GM12878 (cell line): ENCODE results near the gene FOSB. TPM values are rescaled to one million over a fixed set of nuclear protein-coding genes. Genes with fewer than 3 reads are reported as not detected.

ENCODE experiments used
- ATAC-seq: fragments of 200-7000 bp; cut with Tn5 transposase; 3 replicates; pipeline ENCODE4 v1.9.1; 2020; ENCODE audit warnings: mild to moderate bottlenecking, moderate library complexity
- BruUV-seq: library from RNA; stranded (reverse); fragments of 400-500 nt; replicated peaks from 2 replicates; lab custom pipeline; 2021; lab: Mats Ljungman, UMichigan
- CTCF ChIA-PET: fragments of 300-600 bp; sonication (Branson Sonifier 250); formaldehyde crosslinking; extraction: SDS; loops from one replicate; lab custom pipeline; 2021; ENCODE audit warnings: inconsistent platforms; lab: Yijun Ruan, JAX
- POLR2A ChIA-PET: fragments of 350-600 bp; formaldehyde crosslinking; extraction: SDS; loops from one replicate; lab custom pipeline; 2021; ENCODE audit warnings: inconsistent platforms; lab: Charles Lee
- RAD21 ChIA-PET: fragments of 300-600 bp; sonication (Branson Sonifier 250); formaldehyde crosslinking; loops from one replicate; lab custom pipeline; 2023; ENCODE audit warnings: antibody characterized with exemption; ENCODE audit not compliant: unreplicated experiment; lab: Charles Lee
- SMC1A ChIA-PET: fragments of 300-600 bp; sonication (Branson Sonifier 250); formaldehyde crosslinking; loops from one replicate; lab custom pipeline; 2023; ENCODE audit not compliant: unreplicated experiment, uncharacterized antibody; lab: Charles Lee
- DNase-seq: peaks from one replicate; pipeline ENCODE4 v3.0.0-alpha.2; 2011; ENCODE audit warnings: low read depth, low spot score
- FAIRE-seq: peaks from 3 replicates; lab custom pipeline; 2011; peaks lifted over from hg19 to GRCh38; lab: Jason Lieb, UNC
- H2AFZ ChIP-seq: 2 replicates; pipeline ENCODE4 v1.6.0; 2011; ENCODE audit warnings: low read depth, low read length, control low read depth; ENCODE audit not compliant: control insufficient read depth
- H3K27ac ChIP-seq: 2 replicates; pipeline ENCODE4 v1.5.1; 2011; ENCODE audit warnings: control low read depth; ENCODE audit not compliant: control insufficient read depth, insufficient read depth
- H3K27me3 ChIP-seq, 2 experiments: replicated peaks in 1 of 2; 2 replicates each; pipeline versions ENCODE4 v1.6.0 to v1.6.1; 2011; ENCODE audit warnings: low read length in 1 of 2; ENCODE audit not compliant: control insufficient read depth in 2 of 2, insufficient read depth in 2 of 2
- H3K36me3 ChIP-seq, 2 experiments: 2 replicates each; pipeline ENCODE4 v1.5.1; 2011; ENCODE audit warnings: low read length in 1 of 2; ENCODE audit not compliant: control insufficient read depth in 2 of 2, insufficient read depth in 2 of 2
- H3K4me1 ChIP-seq: 2 replicates; pipeline ENCODE4 v1.6.1; 2011; ENCODE audit warnings: mild to moderate bottlenecking, low read length, moderate library complexity, mixed read lengths; ENCODE audit not compliant: control insufficient read depth, insufficient read depth
- H3K4me2 ChIP-seq: 2 replicates; pipeline ENCODE4 v1.6.0; 2011; ENCODE audit warnings: control low read depth; ENCODE audit not compliant: control insufficient read depth, insufficient read depth
- H3K4me3 ChIP-seq: fragments of 200-600 bp; sonication (generic); 2 replicates; pipeline ENCODE4 v1.5.1; 2016
- H3K79me2 ChIP-seq: 2 replicates; pipeline ENCODE4 v1.6.0; 2011; ENCODE audit warnings: low read length; ENCODE audit not compliant: control insufficient read depth, insufficient read depth
- H3K9ac ChIP-seq: 2 replicates; pipeline ENCODE4 v1.8.0; 2011; ENCODE audit warnings: low read length, control low read depth, mixed read lengths; ENCODE audit not compliant: control insufficient read depth, insufficient read depth
- H3K9me3 ChIP-seq: replicated peaks from 3 replicates; pipeline ENCODE4 v1.5.1; 2011; ENCODE audit warnings: mild to moderate bottlenecking, low read length; ENCODE audit not compliant: control insufficient read depth, insufficient read depth
- H4K20me1 ChIP-seq: 2 replicates; pipeline ENCODE4 v1.6.0; 2011; ENCODE audit not compliant: control insufficient read depth, insufficient read depth
- CHD2 ChIP-seq: IDR thresholded peaks from 2 replicates; pipeline ENCODE4 v1.6.1; 2011; ENCODE audit warnings: low read depth, low read length, improper control_type of control experiment, borderline replicate concordance
- E2F4 ChIP-seq: IDR thresholded peaks from 2 replicates; pipeline ENCODE4 v1.6.1; 2012; ENCODE audit warnings: low read depth, low read length, improper control_type of control experiment
- GATAD2B ChIP-seq: fragments of 450-650 bp; conservative IDR thresholded peaks from 2 replicates; pipeline ENCODE4 v1.6.1; 2017; ENCODE audit warnings: low read depth, mild to moderate bottlenecking, moderate library complexity
- IKZF2 ChIP-seq, 2 experiments: fragments of 450-650 bp; IDR thresholded peaks; 2 replicates each; pipeline ENCODE4 v1.6.1; 2017; ENCODE audit warnings: mild to moderate bottlenecking in 2 of 2, moderate library complexity in 2 of 2
- MEF2A ChIP-seq: IDR thresholded peaks from 2 replicates; pipeline ENCODE4 v1.6.1; 2011; ENCODE audit warnings: low read depth, mild to moderate bottlenecking, low read length, moderate library complexity; ENCODE audit not compliant: insufficient read depth
- NBN ChIP-seq: fragments of 450-650 bp; IDR thresholded peaks from 2 replicates; pipeline ENCODE4 v1.6.1; 2016
- PKNOX1 ChIP-seq: fragments of 450-650 bp; IDR thresholded peaks from 2 replicates; pipeline ENCODE4 v1.6.1; 2016; ENCODE audit warnings: mild to moderate bottlenecking
- PML ChIP-seq: IDR thresholded peaks from 2 replicates; pipeline ENCODE4 v1.6.1; 2012; ENCODE audit warnings: low read length, inconsistent platforms
- RELA ChIP-seq: fragments of 450-650 bp; IDR thresholded peaks from 2 replicates; pipeline ENCODE4 v1.8.0; 2014; ENCODE audit warnings: borderline replicate concordance; ENCODE audit not compliant: partially characterized antibody
- RUNX3 ChIP-seq: IDR thresholded peaks from 2 replicates; pipeline ENCODE4 v1.6.1; 2012; ENCODE audit warnings: low read length, inconsistent platforms
- SIX5 ChIP-seq: IDR thresholded peaks from 2 replicates; pipeline ENCODE4 v1.6.1; 2011; ENCODE audit warnings: mild to moderate bottlenecking, low read depth, low read length, moderate library complexity; ENCODE audit not compliant: severe bottlenecking
- SMAD5 ChIP-seq: IDR thresholded peaks from 2 replicates; pipeline ENCODE4 v1.6.1; 2016; ENCODE audit warnings: antibody characterized with exemption, low read depth
- STAT1 ChIP-seq: fragments of 450-650 bp; conservative IDR thresholded peaks from 2 replicates; pipeline ENCODE4 v1.6.1; 2014; ENCODE audit warnings: antibody characterized with exemption, mild to moderate bottlenecking
- TBL1XR1 ChIP-seq: IDR thresholded peaks from 2 replicates; pipeline ENCODE4 v1.6.1; 2012; ENCODE audit warnings: low read depth, low read length, improper control_type of control experiment
- TCF3 ChIP-seq: IDR thresholded peaks from 2 replicates; pipeline ENCODE4 v1.6.1; 2012; ENCODE audit warnings: low read depth, mild to moderate bottlenecking, low read length, borderline replicate concordance; ENCODE audit not compliant: insufficient read depth
- ZBTB40 ChIP-seq: fragments of 450-650 bp; IDR thresholded peaks from 2 replicates; pipeline ENCODE4 v1.6.1; 2016; ENCODE audit warnings: mild to moderate bottlenecking, moderate library complexity, borderline replicate concordance
- ZNF217 ChIP-seq: fragments of 450-650 bp; IDR thresholded peaks from 2 replicates; pipeline ENCODE4 v1.6.1; 2017; ENCODE audit warnings: antibody characterized with exemption, mild to moderate bottlenecking
- ZNF24 ChIP-seq: fragments of 450-650 bp; IDR thresholded peaks from 2 replicates; pipeline ENCODE4 v1.6.1; 2017; ENCODE audit warnings: antibody characterized with exemption, mild to moderate bottlenecking
- WGBS: methylation state at CpG from one replicate; pipeline ENCODE4 v1.1.6; 2016; ENCODE audit warnings: low lambda C conversion rate; ENCODE audit not compliant: insufficient replicate concordance, insufficient coverage; ENCODE audit errors: missing lambda C conversion rate; 5-methylcytosine and 5-hydroxymethylcytosine counted together
- in situ Hi-C: fragments of 300-500 bp; cut with MboI; formaldehyde crosslinking; loops from 9 replicates; pipeline ENCODE4 v1.14.3; 2018; ENCODE audit warnings: mixed read lengths
- intact Hi-C: fragments of 100-400 bp; cut with micrococcal nuclease; formaldehyde crosslinking; loops from one replicate; pipeline ENCODE4 v1.14.2; 2022; ENCODE audit not compliant: unreplicated experiment
- polyA plus RNA-seq, 11 experiments: library from polyadenylated mRNA; depleted of rRNA in 4 of 11; unstranded in 6 of 11; stranded (reverse) in 5 of 11; fragments of >200 nt; fragmentation: Nextera tagmentation in 4 of 11; fragmentation: Illumina TruSeq in 1 of 11; extraction: Ambion mirVana in 4 of 11; extraction: Trizol in 1 of 11; gene quantifications; 1 replicate in 1 of 11; 2 replicates in 10 of 11; pipeline versions ENCODE4 v1.2.1 to v1.2.3, GENCODE V29; 2011 to 2016; ENCODE audit warnings: inconsistent platforms in 2 of 11, missing spikeins in 2 of 11, low read depth in 1 of 11
- total RNA-seq, 4 experiments: library from RNA; depleted of rRNA in 3 of 4; stranded (reverse); fragments of >200 nt in 3 of 4; fragmentation: Illumina TruSeq in 1 of 4; extraction: Trizol in 1 of 4; gene quantifications; 2 replicates each; pipeline versions ENCODE4 v1.2.1 to v1.2.3, GENCODE V29; 2013 to 2021

The FOSB gene
- total and polyA plus RNA-seq, 10 of the 15 experiments (the other 5 are each of a cell fraction or from before 2014, with no cell fraction given), result 0.06 to 0.56 (median 0.26) TPM

- CTCF ChIA-PET, result interaction anchor here (0.7 to 3.9 kb wide), 9 partner anchors 11 to 186 kb away, joined by 3 to 28 read pairs (median 6); partner anchors contain the start of genes ERCC1, FOSB, QPCTL and SNRPD2
- Histone ChIP-seq H3K4me2 (peak overlapping the region; percentile 90), H3K36me3 (no peaks in the 10 kb centered on the region), H2AFZ (peak overlapping the region; percentile 86), H3K9ac (peak overlapping the region; percentile 98), H3K79me2 (peaks cover 49% of the 10 kb centered on the region), H4K20me1 (no peaks in the 10 kb centered on the region), H3K4me1 (peaks cover 21% of the 10 kb centered on the region), H3K4me3 (peak overlapping the region; percentile 99), H3K27ac (peak overlapping the region; percentile 98), H3K27me3 (no peaks in the 10 kb centered on the region), H3K9me3 (no peaks in the 10 kb centered on the region; the same call in 2 of the 3 replicates)
- SMC1A ChIA-PET, result interaction anchor here (1.1 to 1.5 kb wide), 3 partner anchors 14 to 28 kb away, joined by 3 to 4 read pairs (median 3); no protein-coding TSS in a partner anchor
- peak; percentile 73 for FAIRE-seq
- RAD21 ChIA-PET, result interaction anchor here (0.8 to 2.1 kb wide), 5 partner anchors 9 to 134 kb away, joined by 3 to 8 read pairs (median 3); no protein-coding TSS in a partner anchor
- intact Hi-C loops, result loop anchor here (5.0 kb wide), 1 partner anchor 136 kb away; no protein-coding TSS in a partner anchor
- peak; percentile 74 for ATAC-seq
- in situ Hi-C loops, result no loop called here
- peak; percentile 64 for DNase-seq
- 2% methylated on average over 25 of the region's 47 CpGs for WGBS
- POLR2A ChIA-PET, result interaction anchor here (0.6 to 1.5 kb wide), 5 partner anchors 9 to 161 kb away, joined by 3 to 7 read pairs (median 4); partner anchors contain the start of gene RTN2
- no TSS peak for BruUV-seq
- peak; percentile 89 for TF ChIP-seq GATAD2B
- peak; percentile 30; the same call in 1 of the 2 replicates for TF ChIP-seq RUNX3
- TF ChIP-seq NBN, result peak; percentile 99
- TF ChIP-seq IKZF2 (IDR thresholded peaks at IDR 0.05), result peak; percentile 54 to 76
- peak; percentile 38; the same call in 1 of the 2 replicates for TF ChIP-seq TBL1XR1
- no peak for TF ChIP-seq PKNOX1
- TF ChIP-seq ZNF24, result no peak
- TF ChIP-seq STAT1, result peak; percentile 25; the same call in 1 of the 2 replicates
- peak; percentile 76 for TF ChIP-seq CHD2
- TF ChIP-seq SMAD5, result no peak
- peak; percentile 63; the same call in 1 of the 2 replicates for TF ChIP-seq TCF3
- peak; percentile 48; the same call in 1 of the 2 replicates for TF ChIP-seq ZBTB40
- TF ChIP-seq MEF2A, result no peak
- TF ChIP-seq PML, result peak; percentile 86; the same call in 1 of the 2 replicates
- TF ChIP-seq RELA, result peak; percentile 52
- no peak for TF ChIP-seq SIX5
- peak; percentile 41; the same call in 1 of the 2 replicates for TF ChIP-seq ZNF217
- TF ChIP-seq E2F4, result no peak
These were observed 38.6 kb downstream of the FOSB start for GRCh38 chr19:45506246-45506988.
